Measurements from ENCODE around the gene NT5DC1. TPM values are rescaled to one million over a fixed set of nuclear protein-coding genes. Genes with fewer than 3 reads are reported as not detected.

The NT5DC1 gene
- 10 to 100 TPM in 1 of 2 donors, 1 to 10 TPM in 1; 5.6 to 10.9 TPM for total RNA-seq

GRCh38 chr6:116100419-116101301 is at the start of gene NT5DC1:
NT5DC1 (plus strand) TSS chr6:116100853; CDS start chr6:116100931, 78 bp downstream.
- ATAC-seq (peak; percentile 94), DNase-seq (peak; percentile 83 to 91 (median 86))
- Histone ChIP-seq H3K4me3 (peak within 1 kb of the TSS; percentile 65 to 73), H3K27me3 (no peaks in the 10 kb centered on the region), H3K9me3 (peaks cover 0 to 10% (median 0%) of the 10 kb centered on the region in 3 donors), H3K27ac (peak within 1 kb of the TSS; percentile 93 to 98 (median 96)), H3K4me1 (peaks cover 40% of the 10 kb centered on the region), H3K36me3 (replicated peaks in 1 of 2; ENCODE audit: insufficient read depth in 1 of 2, low read depth in 2 of 2) (no peaks in the 10 kb centered on the region)
- WGBS, 2 donors = 0 to 1% methylated on average over 29 to 84 of the region's 87 CpGs
- intact Hi-C loops (cut with DNase I) = no loop called here
- peak; percentile 83 to 88 (median 83) for TF ChIP-seq POLR2A (IDR thresholded peaks at IDR 0.05)
- TF ChIP-seq, protein P1, sequence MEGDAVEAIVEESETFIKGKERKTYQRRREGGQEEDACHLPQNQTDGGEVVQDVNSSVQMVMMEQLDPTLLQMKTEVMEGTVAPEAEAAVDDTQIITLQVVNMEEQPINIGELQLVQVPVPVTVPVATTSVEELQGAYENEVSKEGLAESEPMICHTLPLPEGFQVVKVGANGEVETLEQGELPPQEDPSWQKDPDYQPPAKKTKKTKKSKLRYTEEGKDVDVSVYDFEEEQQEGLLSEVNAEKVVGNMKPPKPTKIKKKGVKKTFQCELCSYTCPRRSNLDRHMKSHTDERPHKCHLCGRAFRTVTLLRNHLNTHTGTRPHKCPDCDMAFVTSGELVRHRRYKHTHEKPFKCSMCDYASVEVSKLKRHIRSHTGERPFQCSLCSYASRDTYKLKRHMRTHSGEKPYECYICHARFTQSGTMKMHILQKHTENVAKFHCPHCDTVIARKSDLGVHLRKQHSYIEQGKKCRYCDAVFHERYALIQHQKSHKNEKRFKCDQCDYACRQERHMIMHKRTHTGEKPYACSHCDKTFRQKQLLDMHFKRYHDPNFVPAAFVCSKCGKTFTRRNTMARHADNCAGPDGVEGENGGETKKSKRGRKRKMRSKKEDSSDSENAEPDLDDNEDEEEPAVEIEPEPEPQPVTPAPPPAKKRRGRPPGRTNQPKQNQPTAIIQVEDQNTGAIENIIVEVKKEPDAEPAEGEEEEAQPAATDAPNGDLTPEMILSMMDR (IDR thresholded peaks at IDR 0.05) = peak in 6 of 7 experiments; percentile 24 to 59 (median 52)

DNA sequence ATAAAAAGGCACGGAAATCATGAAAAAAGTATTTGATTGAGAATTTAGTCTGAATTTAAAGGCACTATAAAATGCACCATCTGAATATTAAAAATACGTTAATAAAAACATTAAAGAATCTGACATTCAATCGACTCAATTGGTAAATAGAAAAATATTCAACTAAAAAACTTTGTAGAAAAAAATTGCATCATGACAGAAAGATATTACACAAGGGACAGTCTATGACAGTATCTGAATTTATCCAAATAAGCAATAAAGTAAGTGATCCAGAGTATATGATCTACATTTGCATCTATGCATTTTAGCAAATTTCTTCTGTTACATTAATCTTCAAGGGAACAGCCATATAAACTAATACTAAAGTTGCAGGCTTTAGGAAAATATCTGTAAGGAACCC is 49.4 kb upstream of the NT5DC1 start:
- intact Hi-C loops (cut with DNase I) = no loop called here
- ATAC-seq (no peak), DNase-seq (no peak)
- H3K27me3 ChIP-seq = no peaks in the 10 kb centered on the region
- no peaks in the 10 kb centered on the region for H3K36me3 ChIP-seq (replicated peaks in 1 of 2; ENCODE audit: insufficient read depth in 1 of 2, low read depth in 2 of 2)
- TF ChIP-seq, protein P1 (IDR thresholded peaks at IDR 0.05) = no peak
- TF ChIP-seq POLR2A (IDR thresholded peaks at IDR 0.05) = no peak
- WGBS, 2 donors = 93 to 95% methylated on average over 3 of the region's 3 CpGs
- no peak overlapping the region for H3K27ac ChIP-seq
- H3K4me3 ChIP-seq = no peak overlapping the region
- H3K4me1 ChIP-seq = peaks cover 18% of the 10 kb centered on the region
- peaks cover 0 to 2% (median 0%) of the 10 kb centered on the region in 3 donors for H3K9me3 ChIP-seq

- H3K27ac ChIP-seq = no peak overlapping the region
- H3K9me3 ChIP-seq = peaks cover 0 to 2% (median 0%) of the 10 kb centered on the region in 3 donors
- no peak for DNase-seq
- no peak for ATAC-seq
- no peak overlapping the region for H3K4me3 ChIP-seq
- WGBS, 2 donors = 91 to 94% methylated on average over 1 of the region's 1 CpG
- no peaks in the 10 kb centered on the region for H3K27me3 ChIP-seq
- intact Hi-C loops (cut with DNase I) = no loop called here
- no peaks in the 10 kb centered on the region for H3K36me3 ChIP-seq (replicated peaks in 1 of 2; ENCODE audit: insufficient read depth in 1 of 2, low read depth in 2 of 2)
- H3K4me1 ChIP-seq = peaks cover 30% of the 10 kb centered on the region
- TF ChIP-seq, protein P1 (IDR thresholded peaks at IDR 0.05) = no peak
- no peak for TF ChIP-seq POLR2A (IDR thresholded peaks at IDR 0.05)
These were observed 45.1 kb upstream of the NT5DC1 start for GRCh38 chr6:116055513-116055912.

- WGBS, 2 donors = 43 to 50% methylated on average over 2 of the region's 2 CpGs
- intact Hi-C loops (cut with DNase I) = no loop called here
- Histone ChIP-seq H3K36me3 (replicated peaks in 1 of 2; ENCODE audit: insufficient read depth in 1 of 2, low read depth in 2 of 2) (no peaks in the 10 kb centered on the region), H3K27me3 (no peaks in the 10 kb centered on the region), H3K27ac (no peak overlapping the region), H3K4me3 (no peak overlapping the region), H3K9me3 (peaks cover 0 to 2% (median 0%) of the 10 kb centered on the region in 3 donors), H3K4me1 (peaks cover 42% of the 10 kb centered on the region)
- TF ChIP-seq, protein P1 (IDR thresholded peaks at IDR 0.05) = no peak
- no peak for TF ChIP-seq POLR2A (IDR thresholded peaks at IDR 0.05)
- DNase-seq (no peak), ATAC-seq (no peak)
These were observed 42.9 kb upstream of the NT5DC1 start for GRCh38 chr6:116057766-116058165.

Data from body of pancreas (tissue), 4 donors.